ENCODE measurements around the gene SCYL1. TPM values are rescaled to one million over a fixed set of nuclear protein-coding genes. Genes with fewer than 3 reads are reported as not detected.
A peak's percentile ranks its signal among the peaks of the same experiment; 100 is the strongest.
"Not testable (repeated sequence)": the region's sequence is repeated elsewhere in the genome, so short reads cannot be mapped to it uniquely, and the experiment has no call there.

SCYL1 gene
- total RNA-seq, 1 experiment from 2014 or later: 53.6 TPM

DNA sequence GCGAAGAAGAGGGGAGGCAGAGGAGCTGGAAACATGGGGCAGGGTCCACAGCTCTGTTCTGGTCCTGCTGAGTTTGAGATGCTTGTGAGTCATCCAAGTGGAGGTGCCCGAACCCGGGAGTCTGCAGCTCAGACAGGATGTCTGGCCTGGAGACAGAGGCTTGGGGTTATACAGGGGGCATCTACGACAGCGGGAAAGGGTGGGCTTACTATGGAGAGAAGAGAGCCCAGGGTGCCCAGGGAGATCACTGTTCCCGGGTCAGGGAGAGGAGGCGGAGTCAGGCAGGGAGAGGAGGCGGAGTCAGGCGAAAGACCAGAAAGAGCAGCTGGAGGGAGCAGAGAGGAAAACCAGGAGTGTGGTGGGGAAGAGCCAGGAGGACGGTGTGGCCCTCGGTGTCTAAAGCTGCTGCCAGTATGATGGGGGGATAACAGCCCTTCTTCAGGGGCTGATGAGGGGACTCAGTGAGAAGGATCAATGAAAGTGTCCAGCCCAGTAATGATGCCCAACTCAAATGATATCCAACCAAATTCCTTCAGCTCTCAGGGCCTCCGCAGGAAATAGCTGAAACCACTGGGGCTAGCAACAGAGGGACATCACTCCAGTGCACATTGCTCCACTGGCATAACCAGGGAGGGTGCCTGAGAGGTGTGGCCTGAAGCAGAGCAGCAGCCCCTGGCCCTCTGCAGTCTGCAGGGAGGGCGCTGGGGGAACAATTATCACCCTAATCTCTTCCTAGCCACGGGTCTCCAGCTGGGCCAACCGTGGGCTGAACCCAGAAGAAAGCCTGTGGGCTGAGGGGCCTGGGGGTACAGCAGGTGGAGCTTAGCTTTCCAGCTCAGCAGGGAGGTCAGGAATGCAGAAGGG is 35.9 kb downstream of the SCYL1 start:
- Mint-ChIP-seq H3K36me3 (ENCODE audit: insufficient read depth, unreplicated experiment) (peaks cover 40% of the 10 kb centered on the region), H3K4me1 (ENCODE audit: low read depth, unreplicated experiment) (peaks cover 57% of the 10 kb centered on the region), H3K27me3 (ENCODE audit: unreplicated experiment) (no peaks in the 10 kb centered on the region), H3K27ac (ENCODE audit: unreplicated experiment) (peak overlapping the region; percentile 75), H3K9me3 (ENCODE audit: low read depth, unreplicated experiment) (no peaks in the 10 kb centered on the region), H3K4me3 (ENCODE audit: low read depth, unreplicated experiment) (peak overlapping the region; percentile 46)
- no peak for DNase-seq
- CTCF ChIA-PET: interaction anchor here (1.1 to 3.3 kb wide), 4 partner anchors 9 to 20 kb away, joined by 3 to 21 read pairs (median 6); partner anchors contain the start of genes EHBP1L1, FAM89B and ZNRD2
- no TSS peak for BruUV-seq (replicated peaks)
- intact Hi-C loops (cut with micrococcal nuclease; ENCODE audit: unreplicated experiment): no loop called here
- TF ChIP-seq, protein P1, sequence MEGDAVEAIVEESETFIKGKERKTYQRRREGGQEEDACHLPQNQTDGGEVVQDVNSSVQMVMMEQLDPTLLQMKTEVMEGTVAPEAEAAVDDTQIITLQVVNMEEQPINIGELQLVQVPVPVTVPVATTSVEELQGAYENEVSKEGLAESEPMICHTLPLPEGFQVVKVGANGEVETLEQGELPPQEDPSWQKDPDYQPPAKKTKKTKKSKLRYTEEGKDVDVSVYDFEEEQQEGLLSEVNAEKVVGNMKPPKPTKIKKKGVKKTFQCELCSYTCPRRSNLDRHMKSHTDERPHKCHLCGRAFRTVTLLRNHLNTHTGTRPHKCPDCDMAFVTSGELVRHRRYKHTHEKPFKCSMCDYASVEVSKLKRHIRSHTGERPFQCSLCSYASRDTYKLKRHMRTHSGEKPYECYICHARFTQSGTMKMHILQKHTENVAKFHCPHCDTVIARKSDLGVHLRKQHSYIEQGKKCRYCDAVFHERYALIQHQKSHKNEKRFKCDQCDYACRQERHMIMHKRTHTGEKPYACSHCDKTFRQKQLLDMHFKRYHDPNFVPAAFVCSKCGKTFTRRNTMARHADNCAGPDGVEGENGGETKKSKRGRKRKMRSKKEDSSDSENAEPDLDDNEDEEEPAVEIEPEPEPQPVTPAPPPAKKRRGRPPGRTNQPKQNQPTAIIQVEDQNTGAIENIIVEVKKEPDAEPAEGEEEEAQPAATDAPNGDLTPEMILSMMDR (IDR thresholded peaks at IDR 0.05; ENCODE audit: unreplicated experiment): no peak

DNA sequence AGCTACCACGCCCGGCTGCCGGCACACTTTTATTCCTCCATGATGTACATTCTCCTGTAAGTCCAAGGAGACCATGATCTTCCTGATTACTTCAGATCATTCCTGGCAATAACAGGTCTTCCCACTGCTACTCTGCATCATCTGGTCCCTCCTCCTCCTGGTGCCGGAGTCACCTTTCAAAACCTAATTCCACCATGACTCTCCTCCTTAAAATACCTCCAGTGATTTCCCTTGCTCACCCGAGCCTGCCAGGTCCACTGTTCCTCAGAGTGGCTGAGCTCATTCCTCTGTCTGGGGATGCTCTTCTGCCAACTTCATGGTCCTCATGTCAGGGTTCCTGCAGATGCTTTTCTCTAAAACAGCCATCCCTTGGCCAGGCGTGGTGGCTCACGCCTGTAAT is 37.1 kb downstream of the SCYL1 start:
- CTCF ChIA-PET: no interaction called here
- H3K9me3 Mint-ChIP-seq (ENCODE audit: low read depth, unreplicated experiment): no peaks in the 10 kb centered on the region

DNA sequence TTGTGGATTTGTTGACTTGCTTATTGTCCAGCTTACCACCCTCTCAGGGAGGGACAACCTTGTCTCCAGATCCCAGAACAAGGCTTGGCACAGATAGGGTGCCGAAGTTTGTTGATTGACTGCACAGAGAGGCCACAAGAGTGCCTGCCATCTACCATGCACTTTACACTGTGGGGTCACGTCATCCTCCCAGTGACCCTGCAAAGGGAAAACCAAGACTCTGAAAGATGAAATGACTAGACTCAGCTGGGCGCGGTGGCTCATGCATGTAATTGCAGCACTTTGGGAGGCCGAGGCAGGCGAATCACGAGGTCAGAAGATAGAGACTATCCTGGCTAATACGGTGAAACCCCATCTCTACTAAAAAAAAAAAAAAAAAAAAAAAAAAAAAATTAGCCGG is 37.9 kb downstream of the SCYL1 start:
- H3K9me3 Mint-ChIP-seq (ENCODE audit: low read depth, unreplicated experiment): no peaks in the 10 kb centered on the region
- TF ChIP-seq, protein P1 (IDR thresholded peaks at IDR 0.05; ENCODE audit: unreplicated experiment): no peak
- peaks cover 40% of the 10 kb centered on the region for H3K4me1 Mint-ChIP-seq (ENCODE audit: low read depth, unreplicated experiment)
- peaks cover 20% of the 10 kb centered on the region for H3K36me3 Mint-ChIP-seq (ENCODE audit: insufficient read depth, unreplicated experiment)
- DNase-seq: no peak
- intact Hi-C loops (cut with micrococcal nuclease; ENCODE audit: unreplicated experiment): no loop called here
- H3K4me3 Mint-ChIP-seq (ENCODE audit: low read depth, unreplicated experiment): no peak overlapping the region
- no peaks in the 10 kb centered on the region for H3K27me3 Mint-ChIP-seq (ENCODE audit: unreplicated experiment)
- H3K27ac Mint-ChIP-seq (ENCODE audit: unreplicated experiment): no peak overlapping the region
- BruUV-seq (replicated peaks): no TSS peak
- CTCF ChIA-PET: interaction anchor here (1.0 kb wide), 1 partner anchor 12 kb away, joined by 3 read pairs; no protein-coding TSS in a partner anchor

More for the DNA sequence above, 37.1 kb downstream of the SCYL1 start:
- TF ChIP-seq, protein P1 (IDR thresholded peaks at IDR 0.05; ENCODE audit: unreplicated experiment): no peak
- BruUV-seq (replicated peaks): no TSS peak
- H3K36me3 Mint-ChIP-seq (ENCODE audit: insufficient read depth, unreplicated experiment): peaks cover 28% of the 10 kb centered on the region
- peaks cover 44% of the 10 kb centered on the region for H3K4me1 Mint-ChIP-seq (ENCODE audit: low read depth, unreplicated experiment)
- no peak overlapping the region for H3K4me3 Mint-ChIP-seq (ENCODE audit: low read depth, unreplicated experiment)
- intact Hi-C loops (cut with micrococcal nuclease; ENCODE audit: unreplicated experiment): no loop called here
- no peaks in the 10 kb centered on the region for H3K27me3 Mint-ChIP-seq (ENCODE audit: unreplicated experiment)
- no peak for DNase-seq
- H3K27ac Mint-ChIP-seq (ENCODE audit: unreplicated experiment): peak overlapping the region; percentile 45

DNA sequence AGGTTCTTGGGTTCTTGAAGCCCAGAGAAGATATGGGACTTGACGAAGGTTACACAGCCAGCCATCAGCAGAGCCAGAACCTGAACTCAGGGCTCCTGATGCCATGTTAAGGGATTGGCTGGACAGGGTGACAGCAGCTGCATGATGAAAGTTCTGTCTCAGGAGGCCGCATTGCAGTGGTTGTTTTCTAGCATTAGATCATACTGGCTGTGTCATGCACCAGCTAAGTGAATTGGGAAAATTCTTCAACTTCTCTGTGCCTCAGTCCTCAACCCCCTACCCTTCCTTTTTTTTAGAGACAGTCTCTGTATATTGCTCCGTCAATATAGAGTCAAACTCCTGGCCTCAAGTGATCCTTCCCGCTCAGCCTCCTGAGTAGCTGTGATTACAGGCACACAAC is 38.7 kb downstream of the SCYL1 start:
- TF ChIP-seq, protein P1 (IDR thresholded peaks at IDR 0.05; ENCODE audit: unreplicated experiment): no peak
- intact Hi-C loops (cut with micrococcal nuclease; ENCODE audit: unreplicated experiment): no loop called here
- Mint-ChIP-seq H3K27ac (ENCODE audit: unreplicated experiment) (no peak overlapping the region), H3K4me3 (ENCODE audit: low read depth, unreplicated experiment) (no peak overlapping the region), H3K9me3 (ENCODE audit: low read depth, unreplicated experiment) (no peaks in the 10 kb centered on the region), H3K36me3 (ENCODE audit: insufficient read depth, unreplicated experiment) (peaks cover 21% of the 10 kb centered on the region), H3K4me1 (ENCODE audit: low read depth, unreplicated experiment) (peaks cover 47% of the 10 kb centered on the region), H3K27me3 (ENCODE audit: unreplicated experiment) (no peaks in the 10 kb centered on the region)
- no peak for DNase-seq
- no TSS peak for BruUV-seq (replicated peaks)
- CTCF ChIA-PET: interaction anchor here (1.0 kb wide), 1 partner anchor 13 kb away, joined by 3 read pairs; no protein-coding TSS in a partner anchor

DNA sequence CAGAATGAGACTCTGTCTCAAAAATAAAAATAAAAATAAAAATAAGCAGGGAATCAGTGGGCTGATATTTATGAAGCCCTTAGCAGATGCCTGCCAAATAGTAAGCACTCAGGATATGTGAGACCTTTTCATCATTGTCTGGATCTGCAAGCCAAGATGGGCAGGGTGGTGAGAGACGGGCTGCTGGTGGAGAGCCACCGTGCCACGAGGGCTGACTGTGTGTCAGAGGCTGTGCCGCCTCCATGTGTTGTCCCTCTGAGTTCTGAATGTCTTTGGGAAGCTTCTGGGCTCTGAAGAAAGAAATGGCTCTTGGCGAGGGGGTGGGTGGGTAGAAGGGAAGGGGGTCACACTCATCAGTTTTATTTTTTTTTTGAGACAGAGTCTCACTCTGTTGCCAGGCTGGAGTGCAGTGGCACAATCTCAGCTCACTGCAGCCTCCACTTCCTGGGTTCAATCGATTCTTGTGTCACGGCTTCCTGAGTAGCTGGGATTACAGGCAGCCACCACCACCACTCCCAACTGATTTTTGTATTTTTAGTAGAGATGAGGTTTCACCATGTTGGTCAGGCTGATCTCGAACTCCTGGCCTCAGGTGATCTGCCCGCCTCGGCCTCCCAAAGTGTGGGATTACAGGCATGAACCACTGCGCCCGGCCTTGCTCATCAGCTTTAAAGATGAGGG is 40.1 kb downstream of the SCYL1 start:
- peaks cover 33% of the 10 kb centered on the region for H3K36me3 Mint-ChIP-seq (ENCODE audit: insufficient read depth, unreplicated experiment)
- BruUV-seq (replicated peaks); intact Hi-C loops (cut with micrococcal nuclease; ENCODE audit: unreplicated experiment); H3K4me3 Mint-ChIP-seq (ENCODE audit: low read depth, unreplicated experiment); CTCF ChIA-PET; DNase-seq; H3K27ac Mint-ChIP-seq (ENCODE audit: unreplicated experiment); H3K9me3 Mint-ChIP-seq (ENCODE audit: low read depth, unreplicated experiment); H3K27me3 Mint-ChIP-seq (ENCODE audit: unreplicated experiment): not testable (repeated sequence)
- H3K4me1 Mint-ChIP-seq (ENCODE audit: low read depth, unreplicated experiment): peaks cover 45% of the 10 kb centered on the region
